ENCODE measurements around the gene DLG1.
"Not testable (repeated sequence)": the region's sequence is repeated elsewhere in the genome, so short reads cannot be mapped to it uniquely, and the experiment has no call there.

The DLG1 gene

GRCh38 chr3:197289726-197290125 lies 8.7 kb downstream of the DLG1 start:
- no peak for DNase-seq (ENCODE audit: low read depth in 1 of 2, low spot score in 1 of 2)

DNA sequence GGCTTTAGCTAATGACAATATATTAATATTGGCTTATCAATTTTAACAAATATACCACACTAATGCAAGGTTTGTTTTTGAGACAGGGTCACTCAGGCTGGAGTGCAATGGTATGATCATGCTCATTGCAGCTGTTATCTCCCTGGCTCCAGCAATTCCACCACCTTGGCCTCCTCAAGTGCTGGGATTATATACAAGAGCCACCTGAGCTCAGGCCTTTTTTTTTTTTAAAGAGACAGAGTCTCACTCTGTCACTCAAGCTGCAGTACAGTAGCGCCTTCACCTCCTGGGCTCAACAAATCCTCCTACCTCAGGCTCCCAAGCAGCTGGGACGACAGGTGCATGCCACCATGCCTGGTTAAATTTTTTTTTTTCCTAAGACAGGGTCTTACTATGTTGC lies 11.7 kb downstream of the DLG1 start:
- DNase-seq (ENCODE audit: low read depth in 1 of 2, low spot score in 1 of 2): no peak

- DNase-seq (ENCODE audit: low read depth in 1 of 2, low spot score in 1 of 2): no peak
Measured at GRCh38 chr3:197285557-197285956, 12.9 kb downstream of the DLG1 start.

GRCh38 chr3:197283045-197283444 lies 15.4 kb downstream of the DLG1 start:
- no peak for DNase-seq (ENCODE audit: low read depth in 1 of 2, low spot score in 1 of 2)

DNA sequence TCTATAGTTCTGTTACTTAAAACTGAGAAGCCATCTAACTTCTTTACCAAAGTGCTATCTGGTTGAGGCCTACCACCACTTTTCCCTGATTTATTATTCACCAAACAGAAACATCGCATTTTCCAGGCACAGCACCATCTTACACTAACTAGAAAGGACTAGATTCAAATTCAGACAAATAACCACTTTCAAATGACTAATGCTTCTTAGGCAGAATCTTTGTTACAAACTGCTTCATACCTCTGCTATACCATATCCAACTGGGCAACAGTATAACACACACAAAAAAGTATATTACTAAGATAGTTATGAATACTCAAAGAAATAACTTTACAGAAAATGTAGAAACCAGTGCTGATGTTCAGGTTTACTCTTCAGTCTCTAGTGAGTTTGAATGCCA lies 16.6 kb downstream of the DLG1 start:
- DNase-seq (ENCODE audit: low read depth in 1 of 2, low spot score in 1 of 2): no peak

DNA sequence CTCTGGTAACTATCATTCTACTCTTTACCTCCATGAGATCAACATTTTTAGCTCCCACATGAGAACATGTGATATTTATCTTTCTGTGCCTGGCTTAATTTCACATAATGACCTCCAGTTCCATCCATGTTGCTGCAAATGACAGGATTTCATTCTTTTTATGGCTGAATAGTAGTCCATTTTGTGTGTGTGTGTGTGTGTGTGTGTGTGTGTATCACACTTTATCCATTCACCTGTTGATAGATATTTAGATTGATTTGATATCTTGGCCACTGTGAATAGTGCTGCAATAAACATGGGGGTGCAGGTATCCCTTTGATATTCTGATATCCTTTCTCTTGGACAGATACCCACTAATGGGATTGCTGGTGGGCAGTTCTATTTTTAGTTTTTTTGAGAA lies 18.3 kb downstream of the DLG1 start:
- DNase-seq (ENCODE audit: low read depth in 1 of 2, low spot score in 1 of 2): no peak

DNA sequence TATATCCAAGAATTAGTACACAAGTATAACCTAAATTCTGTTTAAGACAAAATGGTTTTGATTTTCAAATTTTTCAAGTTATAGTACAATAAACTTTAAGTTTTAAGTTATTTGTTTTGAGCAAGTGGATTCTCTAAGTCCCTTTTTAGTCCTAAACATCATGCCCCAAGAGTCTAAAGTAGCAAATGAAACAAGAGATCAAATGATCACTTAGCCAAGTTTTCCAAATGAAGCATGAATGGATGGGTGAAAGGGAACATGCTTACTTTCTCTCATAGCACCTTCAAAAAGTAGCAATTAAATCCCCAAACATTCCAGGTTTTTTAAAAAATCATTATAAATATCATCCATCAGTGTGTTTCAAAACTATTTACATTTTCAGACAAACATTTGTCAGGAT lies 19.5 kb downstream of the DLG1 start:
- no peak for DNase-seq (ENCODE audit: low read depth in 1 of 2, low spot score in 1 of 2)

- DNase-seq (ENCODE audit: low read depth in 1 of 2, low spot score in 1 of 2): not testable (repeated sequence)
Measured at GRCh38 chr3:197276808-197277207, 21.6 kb downstream of the DLG1 start.

DNA sequence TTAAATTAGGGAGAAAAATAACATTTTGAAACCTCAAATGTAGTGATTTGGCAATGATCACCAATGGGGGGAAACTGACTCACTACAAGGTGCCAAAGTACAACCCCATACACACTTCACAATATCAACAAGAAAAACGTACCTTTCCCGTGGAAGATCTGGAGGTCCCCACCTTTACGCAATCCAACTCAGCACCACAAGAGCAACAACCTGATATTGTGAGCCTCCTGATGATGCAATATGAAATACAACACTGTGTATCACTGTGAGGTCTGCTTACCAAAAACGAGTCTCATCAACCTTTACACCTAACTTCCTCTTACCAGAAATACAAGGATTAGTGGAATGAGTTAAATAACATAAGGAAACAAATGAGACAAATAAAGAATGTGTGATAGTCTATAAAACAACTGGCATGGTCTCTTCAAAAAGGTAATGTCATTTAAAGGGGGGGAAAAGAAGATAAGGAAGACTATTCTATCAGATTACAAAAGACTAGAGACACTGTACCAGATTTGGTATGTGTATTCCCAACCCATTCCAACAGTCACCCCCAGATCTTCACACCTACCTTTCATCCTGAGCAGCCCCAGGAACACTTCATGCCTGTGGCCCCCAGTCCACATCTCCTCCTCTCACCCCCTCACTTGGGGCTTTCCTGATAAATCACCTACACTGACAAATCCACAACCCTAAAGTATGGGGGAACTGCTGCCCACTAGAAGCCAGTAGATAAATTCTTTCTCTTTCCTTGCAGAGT lies 27.7 kb downstream of the DLG1 start:
- DNase-seq (ENCODE audit: low read depth in 1 of 2, low spot score in 1 of 2): no peak

GRCh38 chr3:197269024-197269423 lies 29.4 kb downstream of the DLG1 start:
- DNase-seq (ENCODE audit: low read depth in 1 of 2, low spot score in 1 of 2): no peak

DNA sequence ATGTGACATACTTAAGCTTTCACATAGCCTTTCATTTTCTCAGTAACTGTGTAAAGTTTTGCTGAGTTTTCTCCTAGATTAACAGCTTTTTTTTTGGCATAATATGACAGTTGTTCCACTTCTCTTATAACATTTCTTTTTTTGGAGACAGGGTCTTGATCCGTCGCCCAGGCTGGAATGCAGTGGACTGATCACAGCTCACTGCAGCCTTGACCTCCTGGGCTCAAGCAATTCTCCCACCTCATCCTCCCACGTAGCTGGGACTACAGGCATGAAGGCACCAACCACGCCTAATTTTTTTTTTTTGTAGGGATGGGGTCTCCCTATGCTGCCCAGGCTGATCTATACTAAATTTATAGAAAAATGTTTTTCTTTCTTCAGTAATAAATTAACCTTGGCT lies 30.1 kb downstream of the DLG1 start:
- no peak for DNase-seq (ENCODE audit: low read depth in 1 of 2, low spot score in 1 of 2)

DNA sequence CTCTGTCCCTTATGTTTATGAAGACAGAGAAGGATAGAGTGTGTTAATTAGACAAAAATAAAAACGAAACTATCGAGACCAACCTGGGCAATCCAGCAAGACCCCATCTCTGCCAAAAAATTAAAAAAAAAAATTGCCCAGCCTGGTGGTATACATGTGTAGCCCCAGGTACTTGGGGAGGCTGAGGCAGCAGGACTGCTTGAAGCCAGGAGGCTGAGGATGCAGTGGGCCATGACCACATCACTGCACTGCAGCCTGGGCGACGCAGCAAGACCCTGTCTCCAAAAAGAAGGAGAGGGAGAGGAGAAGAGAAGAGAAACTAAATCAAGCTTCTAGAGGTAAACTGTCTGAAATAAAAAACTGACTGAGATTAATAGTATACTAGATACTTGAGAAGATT lies 32.1 kb downstream of the DLG1 start:
- DNase-seq (ENCODE audit: low read depth in 1 of 2, low spot score in 1 of 2): no peak

- no peak for DNase-seq (ENCODE audit: low read depth in 1 of 2, low spot score in 1 of 2)
Measured at GRCh38 chr3:197262709-197263108, 35.7 kb downstream of the DLG1 start.

- DNase-seq (ENCODE audit: low read depth in 1 of 2, low spot score in 1 of 2): no peak
Measured at GRCh38 chr3:197261164-197261509, 37.3 kb downstream of the DLG1 start.

GRCh38 chr3:197260491-197261163 lies 37.8 kb downstream of the DLG1 start:
- no peak for DNase-seq (ENCODE audit: low read depth in 1 of 2, low spot score in 1 of 2)

DNA sequence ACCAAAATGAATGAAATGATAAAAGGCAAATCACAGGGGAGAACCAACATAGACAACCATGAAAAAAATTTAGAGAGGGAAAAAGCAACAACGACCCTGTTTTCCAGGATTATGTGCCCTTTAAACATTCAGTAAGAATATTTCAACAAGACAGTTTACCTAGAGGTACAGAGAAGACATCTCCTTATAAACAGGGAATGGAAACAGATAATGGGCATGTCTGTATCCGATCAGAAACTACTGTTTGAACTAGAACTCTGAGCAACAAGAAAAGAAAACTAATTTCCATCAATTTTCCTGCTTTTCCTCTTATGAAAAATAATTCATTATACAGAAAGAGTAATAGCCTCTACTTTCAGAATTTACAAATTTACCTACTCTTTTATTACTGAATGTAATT lies 39.3 kb downstream of the DLG1 start:
- DNase-seq (ENCODE audit: low read depth in 1 of 2, low spot score in 1 of 2): no peak

- no peak for DNase-seq (ENCODE audit: low read depth in 1 of 2, low spot score in 1 of 2)
Measured at GRCh38 chr3:197258168-197258755, 40.1 kb downstream of the DLG1 start.

GRCh38 chr3:197257711-197258110 lies 40.7 kb downstream of the DLG1 start:
- no peak for DNase-seq (ENCODE audit: low read depth in 1 of 2, low spot score in 1 of 2)

DNA sequence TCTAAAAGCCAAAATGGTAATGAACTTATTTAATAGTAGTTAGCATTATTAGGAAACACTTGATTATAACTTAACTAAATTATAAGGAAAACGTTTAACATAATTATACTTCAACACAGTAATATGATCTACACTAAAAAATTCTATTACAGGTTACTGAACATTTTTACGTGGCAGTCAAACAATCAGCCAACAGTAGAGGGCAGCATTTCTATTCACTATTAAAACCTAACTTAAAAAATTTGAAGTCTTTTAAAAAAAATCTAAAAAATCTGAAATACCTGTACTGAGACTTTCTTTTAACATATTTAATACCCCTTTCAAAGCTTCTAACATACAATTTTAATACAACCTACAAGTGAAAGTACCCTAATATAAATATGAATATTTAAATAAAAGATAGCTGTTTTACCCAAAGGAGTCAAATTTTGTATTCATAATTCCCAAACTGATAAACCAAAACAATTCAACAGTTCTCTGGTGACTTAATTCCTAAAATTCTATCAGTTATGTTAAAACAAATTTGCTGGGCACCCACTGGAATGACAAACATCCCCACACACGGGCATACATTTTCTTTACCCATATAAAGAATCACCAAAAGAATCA lies 41.5 kb downstream of the DLG1 start:
- DNase-seq (ENCODE audit: low read depth in 1 of 2, low spot score in 1 of 2): no peak

DNA sequence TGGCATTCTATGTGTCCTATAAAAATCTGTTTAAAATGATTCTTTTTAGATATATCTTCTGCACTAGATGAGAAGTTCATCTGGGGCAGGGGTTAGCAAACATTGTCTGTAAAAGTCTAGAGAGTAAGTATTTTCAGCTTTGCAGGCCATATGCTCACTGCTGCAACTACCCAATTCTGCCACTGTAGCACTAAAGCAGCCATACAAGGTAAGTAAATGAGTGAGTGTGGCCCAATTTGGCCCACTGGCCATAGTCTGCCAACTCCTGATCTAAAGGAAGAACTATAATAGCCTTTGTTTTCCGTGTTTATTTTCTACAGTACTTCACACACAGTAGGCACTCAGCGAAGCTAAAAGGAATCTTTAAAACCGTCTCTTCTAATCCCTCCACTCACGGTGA lies 42.3 kb downstream of the DLG1 start:
- no peak for DNase-seq (ENCODE audit: low read depth in 1 of 2, low spot score in 1 of 2)

GRCh38 chr3:197253238-197253947 lies 45.0 kb downstream of the DLG1 start:
- no peak for DNase-seq (ENCODE audit: low read depth in 1 of 2, low spot score in 1 of 2)

DNA sequence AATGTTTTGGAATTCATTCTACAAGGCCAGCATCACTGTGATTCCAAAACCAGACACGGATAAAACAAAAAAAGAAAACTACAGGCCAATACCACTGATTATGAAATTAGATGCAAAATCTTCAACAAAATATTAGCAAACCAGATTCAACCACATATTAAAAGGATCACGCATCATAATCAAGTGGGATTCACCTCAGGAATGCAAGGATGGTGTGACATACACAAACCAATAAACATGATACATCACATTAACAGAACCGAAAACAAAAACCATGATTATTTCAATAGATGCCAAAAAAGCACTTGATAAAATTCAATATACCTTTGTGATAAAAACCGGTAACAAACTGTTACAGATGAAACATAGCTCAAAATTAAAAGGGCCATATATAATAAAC lies 48.9 kb downstream of the DLG1 start:
- no peak for DNase-seq (ENCODE audit: low read depth in 1 of 2, low spot score in 1 of 2)

Data from activated T-helper 1 cell treated with anti-CD3 and anti-CD28 coated beads, Interleukin-2, amount 50 U/mL, for 16 hours (primary cell).